Neutrophil (primary cell): ENCODE data around the gene NAE1.

Experiments
- H3K27ac ChIP-seq: fragments of 200-600 bp; sonication (generic); 2 replicates; pipeline ENCODE4 v1.5.1; 2016; ENCODE audit warnings: mild to moderate bottlenecking, moderate library complexity
- H3K27me3 ChIP-seq: fragments of 200-600 bp; sonication (generic); 2 replicates; pipeline ENCODE4 v1.6.0; 2016; ENCODE audit warnings: mild to moderate bottlenecking
- H3K36me3 ChIP-seq: fragments of 200-600 bp; sonication (generic); 2 replicates; pipeline ENCODE4 v1.5.1; 2017
- H3K4me1 ChIP-seq, 2 experiments: fragments of 200-600 bp in 1 of 2; sonication (generic) in 1 of 2; 1 replicate in 1 of 2; 2 replicates in 1 of 2; pipeline versions ENCODE4 v1.5.1 to v1.6.1; 2013 to 2016; ENCODE audit warnings: low read depth in 1 of 2, low read length in 1 of 2, mild to moderate bottlenecking in 1 of 2, moderate library complexity in 1 of 2; ENCODE audit not compliant: control insufficient read depth in 1 of 2, insufficient read depth in 1 of 2
- H3K4me3 ChIP-seq, 2 experiments: fragments of 200-600 bp in 1 of 2; sonication (generic) in 1 of 2; 1 replicate in 1 of 2; 2 replicates in 1 of 2; pipeline ENCODE4 v1.5.1; 2013 to 2016; ENCODE audit warnings: low read depth in 1 of 2, low read length in 1 of 2, mild to moderate bottlenecking in 1 of 2, moderate library complexity in 1 of 2
- H3K9me3 ChIP-seq: fragments of 200-600 bp; sonication (generic); 2 replicates; pipeline ENCODE4 v1.5.1; 2016
- TF ChIP-seq, protein P1 (sequence below): fragments of 200-600 bp; sonication (generic); IDR thresholded peaks from 2 replicates; pipeline ENCODE4 v1.5.1; 2016; ENCODE audit warnings: antibody characterized with exemption

The NAE1 gene

DNA sequence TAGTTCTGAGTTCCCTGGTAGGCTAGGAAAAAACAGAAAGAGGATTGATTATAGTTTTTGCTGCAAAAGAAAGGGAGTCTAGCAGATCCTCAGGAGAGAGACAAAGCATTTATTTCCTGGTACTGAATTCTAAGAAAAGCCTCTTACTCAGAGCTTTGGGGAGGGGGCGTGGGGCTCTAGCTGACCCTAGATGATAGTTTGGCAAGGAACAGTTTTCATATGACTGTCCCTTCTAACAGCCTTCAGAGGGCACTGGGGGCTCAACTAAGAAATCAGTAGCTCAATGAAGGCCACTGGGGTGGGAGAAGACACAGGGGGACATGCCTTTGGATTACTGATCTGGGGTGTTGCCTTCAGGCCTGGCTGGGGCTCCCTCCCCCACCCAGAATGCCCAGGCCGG, 17.4 kb upstream of the NAE1 start:
- H3K4me1 ChIP-seq = peaks cover 0 to 10% of the 10 kb centered on the region in 2 experiments
- no peak overlapping the region for H3K4me3 ChIP-seq
- H3K36me3 ChIP-seq = no peaks in the 10 kb centered on the region
- TF ChIP-seq, protein P1, sequence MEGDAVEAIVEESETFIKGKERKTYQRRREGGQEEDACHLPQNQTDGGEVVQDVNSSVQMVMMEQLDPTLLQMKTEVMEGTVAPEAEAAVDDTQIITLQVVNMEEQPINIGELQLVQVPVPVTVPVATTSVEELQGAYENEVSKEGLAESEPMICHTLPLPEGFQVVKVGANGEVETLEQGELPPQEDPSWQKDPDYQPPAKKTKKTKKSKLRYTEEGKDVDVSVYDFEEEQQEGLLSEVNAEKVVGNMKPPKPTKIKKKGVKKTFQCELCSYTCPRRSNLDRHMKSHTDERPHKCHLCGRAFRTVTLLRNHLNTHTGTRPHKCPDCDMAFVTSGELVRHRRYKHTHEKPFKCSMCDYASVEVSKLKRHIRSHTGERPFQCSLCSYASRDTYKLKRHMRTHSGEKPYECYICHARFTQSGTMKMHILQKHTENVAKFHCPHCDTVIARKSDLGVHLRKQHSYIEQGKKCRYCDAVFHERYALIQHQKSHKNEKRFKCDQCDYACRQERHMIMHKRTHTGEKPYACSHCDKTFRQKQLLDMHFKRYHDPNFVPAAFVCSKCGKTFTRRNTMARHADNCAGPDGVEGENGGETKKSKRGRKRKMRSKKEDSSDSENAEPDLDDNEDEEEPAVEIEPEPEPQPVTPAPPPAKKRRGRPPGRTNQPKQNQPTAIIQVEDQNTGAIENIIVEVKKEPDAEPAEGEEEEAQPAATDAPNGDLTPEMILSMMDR = no peak
- no peaks in the 10 kb centered on the region for H3K9me3 ChIP-seq
- no peak overlapping the region for H3K27ac ChIP-seq
- peaks cover 46% of the 10 kb centered on the region for H3K27me3 ChIP-seq

DNA sequence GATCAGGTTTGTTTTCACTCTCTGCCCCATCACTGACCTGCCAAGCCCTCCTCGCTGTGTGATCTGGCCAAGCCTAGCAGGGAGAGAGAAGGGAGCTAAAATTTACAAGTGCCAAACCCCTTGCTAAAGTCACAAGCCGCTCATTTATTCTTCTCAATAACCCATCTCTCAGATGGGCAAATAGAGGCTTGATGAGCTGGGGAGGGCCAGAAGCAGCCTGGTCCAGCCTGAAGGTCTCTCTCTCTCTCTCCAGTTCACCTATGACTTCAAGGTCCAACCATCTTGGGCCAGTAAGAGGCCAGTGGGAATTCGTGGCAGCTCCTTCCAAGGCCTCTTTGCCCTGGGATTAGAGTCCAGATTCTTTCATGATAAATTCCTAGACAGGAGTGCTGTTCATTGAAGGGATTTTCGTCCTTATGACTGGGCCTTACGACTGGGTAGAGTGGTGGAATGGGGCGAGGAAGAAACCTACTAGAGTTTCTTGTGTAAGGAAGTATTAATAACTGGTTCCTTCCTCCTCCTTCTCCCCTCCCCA, 16.8 kb upstream of the NAE1 start:
- H3K36me3 ChIP-seq = no peaks in the 10 kb centered on the region
- H3K9me3 ChIP-seq = no peaks in the 10 kb centered on the region
- no peak overlapping the region for H3K27ac ChIP-seq
- H3K27me3 ChIP-seq = peaks cover 51% of the 10 kb centered on the region
- no peak overlapping the region for H3K4me3 ChIP-seq
- TF ChIP-seq, protein P1 = no peak
- peaks cover 0 to 10% of the 10 kb centered on the region in 2 experiments for H3K4me1 ChIP-seq

DNA sequence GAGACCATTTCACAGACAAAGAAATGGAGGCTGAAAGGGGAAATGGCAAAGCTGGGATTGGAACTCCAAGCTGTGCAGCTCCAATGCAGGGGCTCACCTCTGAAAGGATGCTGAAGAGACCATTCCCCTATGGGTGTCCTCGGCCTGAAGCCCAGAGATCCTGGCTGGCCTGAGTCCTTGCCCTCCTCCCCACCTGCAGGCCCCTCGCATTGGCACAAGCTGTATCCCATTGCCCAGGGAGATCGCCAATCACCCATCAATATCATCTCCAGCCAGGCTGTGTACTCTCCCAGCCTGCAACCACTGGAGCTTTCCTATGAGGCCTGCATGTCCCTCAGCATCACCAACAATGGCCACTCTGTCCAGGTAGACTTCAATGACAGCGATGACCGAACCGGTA, 16.1 kb upstream of the NAE1 start:
- Histone ChIP-seq H3K4me1 (peaks cover 0 to 10% of the 10 kb centered on the region in 2 experiments), H3K27me3 (peaks cover 59% of the 10 kb centered on the region)

DNA sequence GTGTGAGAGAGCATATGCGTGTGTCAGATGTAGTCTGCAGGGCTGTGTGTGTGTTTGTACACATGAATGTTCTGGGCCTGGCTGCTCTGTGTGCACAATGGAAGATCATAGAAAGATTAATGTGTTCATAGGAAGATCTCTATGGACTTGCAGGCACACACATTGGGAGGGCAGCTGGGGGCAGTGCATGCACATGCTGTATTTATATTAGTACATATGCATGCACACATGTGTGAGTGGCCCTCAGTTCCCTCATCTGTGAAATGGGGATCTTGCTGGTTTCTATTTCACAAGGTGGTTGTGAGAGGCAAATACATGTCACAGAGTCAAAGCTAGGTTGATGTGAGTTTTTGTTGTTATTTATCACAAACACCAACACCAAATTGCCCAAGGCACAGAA, 15.5 kb upstream of the NAE1 start:
- H3K27me3 ChIP-seq = peaks cover 65% of the 10 kb centered on the region
- TF ChIP-seq, protein P1 = no peak

More for the DNA sequence above, 16.1 kb upstream of the NAE1 start:
- Histone ChIP-seq H3K36me3 (no peaks in the 10 kb centered on the region), H3K9me3 (no peaks in the 10 kb centered on the region), H3K4me3 (no peak overlapping the region), H3K27ac (no peak overlapping the region)
- TF ChIP-seq, protein P1 = no peak

DNA sequence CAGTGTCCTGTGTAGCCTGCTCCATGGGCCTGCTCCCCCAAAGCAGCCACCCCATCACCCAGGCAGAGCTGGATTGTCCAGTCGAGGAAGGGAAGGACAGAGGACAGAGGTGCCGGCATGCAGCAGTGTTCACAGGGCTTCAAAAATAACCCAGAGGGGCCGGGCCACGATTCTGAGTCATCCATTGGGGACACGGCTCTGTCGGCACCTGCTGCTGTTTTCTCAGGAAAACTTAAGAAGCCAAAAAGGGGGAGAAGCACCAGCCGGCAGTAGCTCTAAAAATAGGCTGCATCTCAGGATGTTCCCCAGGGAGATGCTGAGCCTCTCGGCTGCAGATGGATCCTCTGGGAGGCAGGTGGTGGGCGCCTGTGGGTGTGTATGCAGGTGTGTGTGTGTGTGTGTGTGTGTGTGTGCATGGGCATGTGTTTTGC, 15.0 kb upstream of the NAE1 start:
- Histone ChIP-seq H3K4me1 (peaks cover 0 to 10% of the 10 kb centered on the region in 2 experiments), H3K9me3 (no peaks in the 10 kb centered on the region), H3K36me3 (no peaks in the 10 kb centered on the region), H3K27me3 (peaks cover 69% of the 10 kb centered on the region), H3K4me3 (no peak overlapping the region), H3K27ac (no peak overlapping the region)
- TF ChIP-seq, protein P1 = no peak

More for the DNA sequence above, 15.5 kb upstream of the NAE1 start:
- no peaks in the 10 kb centered on the region for H3K9me3 ChIP-seq
- no peak overlapping the region for H3K4me3 ChIP-seq
- peaks cover 0 to 10% of the 10 kb centered on the region in 2 experiments for H3K4me1 ChIP-seq
- H3K27ac ChIP-seq = no peak overlapping the region
- H3K36me3 ChIP-seq = no peaks in the 10 kb centered on the region
